ENCODE results near the gene ARHGDIA. TPM values are rescaled to one million over a fixed set of nuclear protein-coding genes. Genes with fewer than 3 reads are reported as not detected.
A peak's percentile ranks its signal among the peaks of the same experiment; 100 is the strongest.

ARHGDIA gene
- total RNA-seq, 1 experiment from 2014 or later: 201 TPM

- TF ChIP-seq EZH2 (IDR thresholded peaks at IDR 0.05; ENCODE audit: low read length, unreplicated experiment) (no peak), EZH2phosphoT487 (IDR thresholded peaks at IDR 0.05; ENCODE audit: borderline replicate concordance, low read length) (no peak)
- TF ChIP-seq, protein P1, sequence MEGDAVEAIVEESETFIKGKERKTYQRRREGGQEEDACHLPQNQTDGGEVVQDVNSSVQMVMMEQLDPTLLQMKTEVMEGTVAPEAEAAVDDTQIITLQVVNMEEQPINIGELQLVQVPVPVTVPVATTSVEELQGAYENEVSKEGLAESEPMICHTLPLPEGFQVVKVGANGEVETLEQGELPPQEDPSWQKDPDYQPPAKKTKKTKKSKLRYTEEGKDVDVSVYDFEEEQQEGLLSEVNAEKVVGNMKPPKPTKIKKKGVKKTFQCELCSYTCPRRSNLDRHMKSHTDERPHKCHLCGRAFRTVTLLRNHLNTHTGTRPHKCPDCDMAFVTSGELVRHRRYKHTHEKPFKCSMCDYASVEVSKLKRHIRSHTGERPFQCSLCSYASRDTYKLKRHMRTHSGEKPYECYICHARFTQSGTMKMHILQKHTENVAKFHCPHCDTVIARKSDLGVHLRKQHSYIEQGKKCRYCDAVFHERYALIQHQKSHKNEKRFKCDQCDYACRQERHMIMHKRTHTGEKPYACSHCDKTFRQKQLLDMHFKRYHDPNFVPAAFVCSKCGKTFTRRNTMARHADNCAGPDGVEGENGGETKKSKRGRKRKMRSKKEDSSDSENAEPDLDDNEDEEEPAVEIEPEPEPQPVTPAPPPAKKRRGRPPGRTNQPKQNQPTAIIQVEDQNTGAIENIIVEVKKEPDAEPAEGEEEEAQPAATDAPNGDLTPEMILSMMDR (conservative IDR thresholded peaks at IDR 0.05; ENCODE audit: low read depth, low read length): no peak
- Histone ChIP-seq H3K27ac (ENCODE audit: low read length) (peak overlapping the region; percentile 100), H3K4me3 (ENCODE audit: low read length) (peak overlapping the region; percentile 43), H4K20me1 (ENCODE audit: low read length) (no peaks in the 10 kb centered on the region), H3K79me2 (ENCODE audit: low read length) (peaks cover 30% of the 10 kb centered on the region), H3K36me3 (ENCODE audit: low read depth, low read length) (peaks cover 17% of the 10 kb centered on the region), H3K9ac (ENCODE audit: low read length) (peak overlapping the region; percentile 88), H3K4me1 (ENCODE audit: insufficient read depth, low read length) (peaks cover 34% of the 10 kb centered on the region), H3K4me2 (ENCODE audit: low read length) (peak overlapping the region; percentile 84), H2AFZ (ENCODE audit: low read length) (peak overlapping the region; percentile 31; the same call in 1 of the 2 replicates), H3K9me3 (ENCODE audit: low read length) (no peaks in the 10 kb centered on the region), H3K27me3 (ENCODE audit: low read length) (no peaks in the 10 kb centered on the region), H3F3A (ENCODE audit: low read length, unreplicated experiment) (peaks cover 18% of the 10 kb centered on the region), H3K9me2 (replicated peaks; ENCODE audit: low read length) (no peaks in the 10 kb centered on the region)
- ChIA-PET CTCF (no interaction called here), POLR2A (ENCODE audit: unreplicated experiment) (interaction anchor here (0.5 to 0.6 kb wide), 2 partner anchors 12 to 29 kb away, joined by 3 read pairs; no protein-coding TSS in a partner anchor)
- ATAC-seq (peak; percentile 87), DNase-seq (peak; percentile 96)
- no TSS peak for BruUV-seq (replicated peaks)
- intact Hi-C loops (cut with micrococcal nuclease): no loop called here
Observed at GRCh38 chr17:81898029-81898866, 27.1 kb upstream of the ARHGDIA start.

DNA sequence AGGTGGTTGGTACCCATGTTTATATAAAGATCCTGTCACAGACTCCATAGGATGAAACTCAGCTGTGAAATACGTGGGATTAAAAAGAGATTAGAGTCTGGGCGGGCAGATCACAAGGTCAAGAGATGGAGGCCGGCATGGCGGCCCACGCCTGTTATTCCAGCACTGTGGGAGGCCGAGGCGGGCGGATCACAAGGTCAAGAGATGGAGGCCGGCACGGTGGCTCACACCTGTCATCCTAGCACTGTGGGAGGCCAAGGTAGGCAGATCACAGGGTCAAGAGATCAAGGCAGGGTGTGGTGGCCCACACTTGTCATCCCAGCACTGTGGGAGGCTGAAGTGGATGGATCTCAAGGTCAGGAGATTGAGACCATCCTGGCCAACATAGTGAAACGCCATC, 24.3 kb upstream of the ARHGDIA start:
- Histone ChIP-seq H3K36me3 (ENCODE audit: low read depth, low read length) (peaks cover 16% of the 10 kb centered on the region), H3K9ac (ENCODE audit: low read length) (no peak overlapping the region), H3K79me2 (ENCODE audit: low read length) (peaks cover 52% of the 10 kb centered on the region), H3K9me2 (replicated peaks; ENCODE audit: low read length) (no peaks in the 10 kb centered on the region), H3K27ac (ENCODE audit: low read length) (no peak overlapping the region), H3K9me3 (ENCODE audit: low read length) (no peaks in the 10 kb centered on the region), H4K20me1 (ENCODE audit: low read length) (peaks cover 1% of the 10 kb centered on the region), H2AFZ (ENCODE audit: low read length) (no peak overlapping the region), H3K27me3 (ENCODE audit: low read length) (no peaks in the 10 kb centered on the region), H3F3A (ENCODE audit: low read length, unreplicated experiment) (peaks cover 18% of the 10 kb centered on the region), H3K4me2 (ENCODE audit: low read length) (no peak overlapping the region), H3K4me3 (ENCODE audit: low read length) (no peak overlapping the region), H3K4me1 (ENCODE audit: insufficient read depth, low read length) (peaks cover 37% of the 10 kb centered on the region)
- POLR2A ChIA-PET (ENCODE audit: unreplicated experiment): no interaction called here
- CTCF ChIA-PET: no interaction called here
- intact Hi-C loops (cut with micrococcal nuclease): no loop called here
- no peak for ATAC-seq
- BruUV-seq (replicated peaks): no TSS peak
- TF ChIP-seq EZH2 (IDR thresholded peaks at IDR 0.05; ENCODE audit: low read length, unreplicated experiment) (no peak), EZH2phosphoT487 (IDR thresholded peaks at IDR 0.05; ENCODE audit: borderline replicate concordance, low read length) (no peak)
- TF ChIP-seq, protein P1 (conservative IDR thresholded peaks at IDR 0.05; ENCODE audit: low read depth, low read length): no peak
- no peak for DNase-seq

DNA sequence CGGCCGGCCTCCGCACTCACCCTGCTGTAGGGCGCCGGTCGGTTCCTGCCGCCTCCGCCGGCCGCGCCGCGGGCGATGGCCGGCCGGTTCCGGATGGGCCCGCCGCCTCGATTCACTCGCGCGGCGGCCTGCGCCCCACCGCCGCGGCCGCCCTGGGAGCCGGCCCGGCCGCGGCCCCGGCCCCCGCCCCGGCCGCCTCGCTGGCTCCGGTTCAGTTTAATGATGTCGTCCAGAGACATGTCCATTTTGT, 20.1 kb upstream of the ARHGDIA start:
- no peaks in the 10 kb centered on the region for H3K9me3 ChIP-seq (ENCODE audit: low read length)
- H3K27ac ChIP-seq (ENCODE audit: low read length): peak overlapping the region; percentile 58
- DNase-seq (no peak), ATAC-seq (no peak)
- peak overlapping the region; percentile 99 for H3K4me3 ChIP-seq (ENCODE audit: low read length)
- peaks cover 47% of the 10 kb centered on the region for H3K36me3 ChIP-seq (ENCODE audit: low read depth, low read length)
- peaks cover 35% of the 10 kb centered on the region for H3K4me1 ChIP-seq (ENCODE audit: insufficient read depth, low read length)
- ChIA-PET POLR2A (ENCODE audit: unreplicated experiment) (no interaction called here), CTCF (no interaction called here)
- intact Hi-C loops (cut with micrococcal nuclease): loop anchor here (1.0 kb wide), 1 partner anchor 20 kb away; the partner anchor contains the start of gene PCYT2
- TF ChIP-seq EZH2 (IDR thresholded peaks at IDR 0.05; ENCODE audit: low read length, unreplicated experiment) (no peak), EZH2phosphoT487 (IDR thresholded peaks at IDR 0.05; ENCODE audit: borderline replicate concordance, low read length) (no peak)
- TF ChIP-seq, protein P1 (conservative IDR thresholded peaks at IDR 0.05; ENCODE audit: low read depth, low read length): no peak
- peaks cover 21% of the 10 kb centered on the region for H4K20me1 ChIP-seq (ENCODE audit: low read length)
- peaks cover 12% of the 10 kb centered on the region for H3F3A ChIP-seq (ENCODE audit: low read length, unreplicated experiment)
- peaks cover 74% of the 10 kb centered on the region for H3K79me2 ChIP-seq (ENCODE audit: low read length)
- BruUV-seq (replicated peaks): no TSS peak
- no peaks in the 10 kb centered on the region for H3K27me3 ChIP-seq (ENCODE audit: low read length)
- H2AFZ ChIP-seq (ENCODE audit: low read length): no peak overlapping the region
- H3K9me2 ChIP-seq (replicated peaks; ENCODE audit: low read length): no peaks in the 10 kb centered on the region
- H3K9ac ChIP-seq (ENCODE audit: low read length): peak overlapping the region; percentile 98
- no peak overlapping the region for H3K4me2 ChIP-seq (ENCODE audit: low read length)

All from PC-3 (cell line).